Pancreas (tissue), 10 donors: ENCODE measurements around the gene TNS3. TPM values are rescaled to one million over a fixed set of nuclear protein-coding genes. Genes with fewer than 3 reads are reported as not detected.

ENCODE experiments used
- ATAC-seq, 4 donors: fragments of 200-7000 bp; cut with Tn5 transposase; one replicate each; pipeline versions ENCODE4 v1.8.0 to v1.9.1; 2020; ENCODE audit warnings: mild to moderate bottlenecking in 4 of 4, moderate library complexity in 4 of 4
- DNase-seq, 6 donors: peaks; one replicate each; pipeline ENCODE4 v3.0.0-alpha.2; 2020
- FAIRE-seq: peaks from 2 replicates; lab custom pipeline; 2012; peaks lifted over from hg19 to GRCh38; lab: Jason Lieb, UNC
- H3K27ac ChIP-seq, 4 donors: fragments of 200-600 bp; sonication (generic); 1 replicate in 3 of 4; 2 replicates in 1 of 4; pipeline versions ENCODE4 v1.5.0 to v1.8.0; 2020
- H3K27me3 ChIP-seq, 4 donors: fragments of 200-600 bp; one replicate each; pipeline ENCODE4 v1.8.0; 2021
- H3K36me3 ChIP-seq, 3 donors: fragments of 200-600 bp; sonication (generic) in 1 of 3; one replicate each; pipeline versions ENCODE4 v1.5.0 to v1.8.0; 2020 to 2021
- H3K4me1 ChIP-seq, 3 donors: fragments of 200-600 bp; one replicate each; pipeline ENCODE4 v1.8.0; 2021
- H3K4me3 ChIP-seq, 4 donors: fragments of 200-600 bp; sonication (generic) in 2 of 4; one replicate each; pipeline versions ENCODE4 v1.5.0 to v1.8.0; 2020 to 2021
- H3K9me3 ChIP-seq, 4 donors: fragments of 200-600 bp; one replicate each; pipeline ENCODE4 v1.8.0; 2021
- CTCF ChIP-seq, 4 donors: fragments of 200-600 bp; sonication (generic) in 3 of 4; IDR thresholded peaks; one replicate each; pipeline versions ENCODE4 v1.5.0 to v1.8.0; 2021; ENCODE audit warnings: antibody characterized with exemption in 4 of 4
- WGBS, 2 donors: extraction: QIAGEN DNeasy Blood & Tissue Kit; methylation state at CpG; one replicate each; pipeline ENCODE4 v1.1.7; 2013; 5-methylcytosine and 5-hydroxymethylcytosine counted together
- intact Hi-C, 3 donors: fragments of 100-400 bp; cut with DNase I; formaldehyde crosslinking; loops; one replicate each; pipeline versions ENCODE4 v1.11.1 to v1.14.2; 2022
- polyA plus RNA-seq, 2 donors: library from polyadenylated mRNA; stranded (reverse); fragments of 200-250 nt; gene quantifications; one replicate each; pipeline ENCODE4 v1.2.3, GENCODE V29; 2013
- total RNA-seq, 6 donors: library from RNA; stranded (reverse); fragmentation: NEBNext Ultra II Directional in 4 of 6; extraction: Animal tissue kit (Norgen Biotek cat#: 25700) in 4 of 6; gene quantifications; one replicate each; pipeline versions ENCODE4 v1.2.1 to v1.2.4, GENCODE V29; 2021 to 2023
- donor health status: healthy with polysubstance abuse.
- donor health status: DM: no; HTN: no; CAD: no; lungs with moderate emphysema.
- donor health status: DM: no; HTN: no; CAD: no.
- donor health status: control.
- donor health status: control.
- donor health status: Bipolar disorder and iron deficiency.
- donor health status: DM: yes; HTN: yes; CAD: no.
- donor health status: DM: no; HTN: no; CAD: no.
- donor health status: DM: no; HTN: no; CAD: no.
- donor health status: DM: yes; HTN: yes; CAD: no.

The TNS3 gene
- total and polyA plus RNA-seq, 8 donors = 28.0 to 125 (median 91.2) TPM

GRCh38 chr7:47578579-47579270 lies 3.2 kb downstream of the TNS3 start:
- H3K27ac ChIP-seq = peak overlapping the region in 3 of 4 donors; percentile 62 to 80 (median 64)
- no peaks in the 10 kb centered on the region for H3K36me3 ChIP-seq
- peaks cover 46 to 61% (median 59%) of the 10 kb centered on the region in 3 donors for H3K4me1 ChIP-seq
- no peak overlapping the region for H3K4me3 ChIP-seq
- FAIRE-seq (no peak), DNase-seq (no peak), ATAC-seq (no peak)
- WGBS, 2 donors = 68 to 69% methylated on average over 18 of the region's 18 CpGs
- TF ChIP-seq CTCF (IDR thresholded peaks at IDR 0.05) = no peak
- H3K27me3 ChIP-seq = no peaks in the 10 kb centered on the region
- intact Hi-C loops = loop anchor here in 1 of 3 donors (10.0 kb wide), 1 partner anchor 134 kb away; no protein-coding TSS in a partner anchor
- H3K9me3 ChIP-seq = no peaks in the 10 kb centered on the region

GRCh38 chr7:47577321-47577919 lies 4.5 kb downstream of the TNS3 start:
- peak overlapping the region; percentile 64 to 84 (median 74) for H3K27ac ChIP-seq
- FAIRE-seq = no peak
- peak overlapping the region in 1 of 4 donors; percentile 14 for H3K4me3 ChIP-seq
- no peak for TF ChIP-seq CTCF (IDR thresholded peaks at IDR 0.05)
- no peak for ATAC-seq
- intact Hi-C loops = loop anchor here in 1 of 3 donors (10.0 kb wide), 1 partner anchor 133 kb away; no protein-coding TSS in a partner anchor
- no peaks in the 10 kb centered on the region for H3K36me3 ChIP-seq
- H3K9me3 ChIP-seq = no peaks in the 10 kb centered on the region
- peaks cover 59 to 74% (median 71%) of the 10 kb centered on the region in 3 donors for H3K4me1 ChIP-seq
- DNase-seq = no peak
- WGBS, 2 donors = 59 to 65% methylated on average over 14 of the region's 14 CpGs
- no peaks in the 10 kb centered on the region for H3K27me3 ChIP-seq

GRCh38 chr7:47576866-47577306 lies 5.0 kb downstream of the TNS3 start:
- WGBS, 2 donors = 19 to 20% methylated on average over 15 of the region's 15 CpGs
- FAIRE-seq (no peak), DNase-seq (peak in 1 of 6 donors; percentile 36), ATAC-seq (peak in 1 of 4 donors; percentile 2)
- Histone ChIP-seq H3K4me1 (peaks cover 64 to 79% (median 77%) of the 10 kb centered on the region in 3 donors), H3K9me3 (no peaks in the 10 kb centered on the region), H3K27me3 (no peaks in the 10 kb centered on the region), H3K4me3 (peak overlapping the region in 1 of 4 donors; percentile 14), H3K36me3 (no peaks in the 10 kb centered on the region), H3K27ac (peak overlapping the region; percentile 64 to 84 (median 74))
- intact Hi-C loops = loop anchor here in 1 of 3 donors (10.0 kb wide), 1 partner anchor 132 kb away; no protein-coding TSS in a partner anchor
- TF ChIP-seq CTCF (IDR thresholded peaks at IDR 0.05) = no peak

GRCh38 chr7:47576031-47576865 lies 5.7 kb downstream of the TNS3 start:
- peak; percentile 15 to 27 (median 21) for ATAC-seq
- H3K27me3 ChIP-seq = no peaks in the 10 kb centered on the region
- no peaks in the 10 kb centered on the region for H3K36me3 ChIP-seq
- DNase-seq = peak in 4 of 6 donors; percentile 68 to 81 (median 74)
- intact Hi-C loops = loop anchor here in 1 of 3 donors (10.0 kb wide), 1 partner anchor 131 kb away; no protein-coding TSS in a partner anchor
- 19 to 24% methylated on average over 13 of the region's 13 CpGs for WGBS, 2 donors
- peak overlapping the region; percentile 64 to 84 (median 74) for H3K27ac ChIP-seq
- peaks cover 69 to 85% (median 82%) of the 10 kb centered on the region in 3 donors for H3K4me1 ChIP-seq
- no peak for TF ChIP-seq CTCF (IDR thresholded peaks at IDR 0.05)
- peak overlapping the region in 1 of 4 donors; percentile 14 for H3K4me3 ChIP-seq
- FAIRE-seq = no peak
- no peaks in the 10 kb centered on the region for H3K9me3 ChIP-seq
